H1 (cell line): Measurements from ENCODE around the gene RALA. TPM values are rescaled to one million over a fixed set of nuclear protein-coding genes. Genes with fewer than 3 reads are reported as not detected.

Experiments
- CTCF ChIA-PET: fragments of 300-600 bp; sonication (Branson Sonifier 250); formaldehyde crosslinking; loops from one replicate; lab custom pipeline; 2021; ENCODE audit not compliant: partially characterized antibody; lab: Charles Lee
- POLR2A ChIA-PET: fragments of 300-600 bp; sonication (Branson Sonifier 250); formaldehyde crosslinking; loops from one replicate; lab custom pipeline; 2021; ENCODE audit warnings: inconsistent platforms; ENCODE audit not compliant: partially characterized antibody; lab: Charles Lee
- DNase-seq, 2 experiments: peaks; one replicate each; pipeline versions ENCODE4 v3.0.0 to v3.0.0-alpha.2; 2010 to 2022; ENCODE audit warnings: low spot score in 2 of 2, low read depth in 1 of 2, mixed read lengths in 1 of 2
- FAIRE-seq: peaks from 2 replicates; lab custom pipeline; 2011; peaks lifted over from hg19 to GRCh38; lab: Jason Lieb, UNC
- H2AFZ ChIP-seq: 2 replicates; pipeline ENCODE4 v1.8.1; 2012; ENCODE audit warnings: low read length, inconsistent platforms
- H2AK5ac ChIP-seq: 2 replicates; pipeline ENCODE4 v1.6.1; 2013; ENCODE audit warnings: low read depth, low read length
- H2BK120ac ChIP-seq: replicated peaks from 2 replicates; pipeline ENCODE3; 2013; ENCODE audit warnings: low read depth, low read length, inconsistent platforms
- H2BK12ac ChIP-seq: 2 replicates; pipeline ENCODE4 v1.6.1; 2013; ENCODE audit warnings: low read depth, low read length
- H2BK15ac ChIP-seq: 2 replicates; pipeline ENCODE4 v1.6.1; 2013; ENCODE audit warnings: low read length
- H2BK20ac ChIP-seq: 2 replicates; pipeline ENCODE4 v1.6.1; 2013; ENCODE audit warnings: low read length
- H2BK5ac ChIP-seq: 2 replicates; pipeline ENCODE4 v1.6.1; 2013; ENCODE audit warnings: low read depth, low read length
- H3K14ac ChIP-seq: 2 replicates; pipeline ENCODE4 v1.6.1; 2013; ENCODE audit warnings: inconsistent platforms; ENCODE audit not compliant: insufficient read length
- H3K18ac ChIP-seq: 2 replicates; pipeline ENCODE4 v1.6.1; 2013; ENCODE audit warnings: low read length; ENCODE audit errors: extremely low read depth
- H3K23ac ChIP-seq: 2 replicates; pipeline ENCODE4 v1.6.1; 2013; ENCODE audit warnings: inconsistent platforms; ENCODE audit not compliant: insufficient read length
- H3K23me2 ChIP-seq: 2 replicates; pipeline ENCODE4 v1.6.1; 2013; ENCODE audit warnings: low read depth, low read length
- H3K27ac ChIP-seq: 2 replicates; pipeline ENCODE4 v1.6.1; 2011; ENCODE audit warnings: low read depth, low read length, inconsistent platforms
- H3K27me3 ChIP-seq, 4 experiments: replicated peaks in 1 of 4; 1 replicate in 1 of 4; 2 replicates in 3 of 4; pipeline versions ENCODE4 v1.6.1 to v1.8.1; 2011 to 2013; ENCODE audit warnings: low read length in 3 of 4, mild to moderate bottlenecking in 3 of 4, inconsistent platforms in 2 of 4, mixed read lengths in 2 of 4, moderate library complexity in 1 of 4; ENCODE audit not compliant: control insufficient read depth in 3 of 4, insufficient read depth in 3 of 4; ENCODE audit errors: extremely low read depth in 1 of 4
- H3K36me3 ChIP-seq, 4 experiments: 2 replicates each; pipeline versions ENCODE4 v1.6.1 to v1.8.1; 2011 to 2013; ENCODE audit warnings: mild to moderate bottlenecking in 4 of 4, low read length in 3 of 4, moderate library complexity in 2 of 4, control low read depth in 1 of 4, inconsistent platforms in 1 of 4; ENCODE audit not compliant: insufficient read depth in 4 of 4, control insufficient read depth in 2 of 4
- H3K4ac ChIP-seq: replicated peaks from 2 replicates; pipeline ENCODE3; 2013; ENCODE audit warnings: low read length, low read depth, mixed read lengths, inconsistent platforms; ENCODE audit not compliant: insufficient read length
- H3K4me1 ChIP-seq, 4 experiments: replicated peaks in 1 of 4; 1 replicate in 1 of 4; 2 replicates in 3 of 4; pipeline versions ENCODE4 v1.6.1 to v1.8.1; 2011 to 2013; ENCODE audit warnings: low read length in 3 of 4, inconsistent platforms in 2 of 4, mixed read lengths in 1 of 4; ENCODE audit not compliant: insufficient read depth in 4 of 4, control insufficient read depth in 3 of 4
- H3K4me2 ChIP-seq, 2 experiments: 2 replicates each; pipeline versions ENCODE4 v1.6.1 to v1.8.1; 2011 to 2013; ENCODE audit warnings: low read depth in 2 of 2, low read length in 2 of 2, control low read depth in 1 of 2, inconsistent platforms in 1 of 2, mild to moderate bottlenecking in 1 of 2; ENCODE audit not compliant: insufficient read depth in 1 of 2
- H3K4me3 ChIP-seq, 4 experiments: fragments of 200-600, 300-600 bp in 1 of 4; sonication (generic), shearing (Covaris generic), sonication (Bioruptor Twin) in 1 of 4; 2 replicates each; pipeline versions ENCODE4 v1.5.1 to v1.8.1; 2011 to 2016; ENCODE audit warnings: low read length in 4 of 4, low read depth in 3 of 4, control low read depth in 2 of 4, inconsistent platforms in 2 of 4, mild to moderate bottlenecking in 2 of 4, mixed read lengths in 1 of 4, moderate library complexity in 1 of 4; ENCODE audit not compliant: insufficient read depth in 2 of 4; ENCODE audit errors: extremely low read depth in 1 of 4
- H3K56ac ChIP-seq: replicated peaks from 2 replicates; pipeline ENCODE3; 2013; ENCODE audit warnings: low read depth, mild to moderate bottlenecking, mixed read lengths, low read length, inconsistent platforms; ENCODE audit not compliant: insufficient read length
- H3K79me1 ChIP-seq: 2 replicates; pipeline ENCODE4 v1.6.1; 2013; ENCODE audit warnings: low read depth, low read length, control low read depth
- H3K79me2 ChIP-seq, 2 experiments: 2 replicates each; pipeline versions ENCODE4 v1.6.1 to v1.8.1; 2012 to 2013; ENCODE audit warnings: low read length in 2 of 2, mild to moderate bottlenecking in 2 of 2, inconsistent platforms in 1 of 2; ENCODE audit not compliant: insufficient read depth in 2 of 2, control insufficient read depth in 1 of 2
- H3K9ac ChIP-seq, 4 experiments: replicated peaks in 1 of 4; 1 replicate in 1 of 4; 2 replicates in 3 of 4; pipeline versions ENCODE4 v1.6.1 to v1.8.1; 2011 to 2013; ENCODE audit warnings: low read depth in 3 of 4, low read length in 3 of 4, control low read depth in 2 of 4, mild to moderate bottlenecking in 2 of 4, moderate library complexity in 2 of 4, inconsistent platforms in 1 of 4; ENCODE audit errors: extremely low read depth in 1 of 4
- H3K9me3 ChIP-seq, 2 experiments: 2 replicates each; pipeline versions ENCODE4 v1.6.1 to v1.8.1; 2012 to 2013; ENCODE audit warnings: mild to moderate bottlenecking in 2 of 2, moderate library complexity in 2 of 2, control low read depth in 1 of 2, inconsistent platforms in 1 of 2, low read depth in 1 of 2, low read length in 1 of 2, mixed read lengths in 1 of 2; ENCODE audit not compliant: insufficient read depth in 2 of 2
- H4K20me1 ChIP-seq, 2 experiments: replicated peaks in 1 of 2; 2 replicates each; pipeline versions ENCODE3 to v1.8.1; 2011 to 2013; ENCODE audit warnings: inconsistent platforms in 2 of 2, low read length in 2 of 2, mild to moderate bottlenecking in 1 of 2; ENCODE audit not compliant: insufficient read depth in 2 of 2, control insufficient read depth in 1 of 2
- H4K5ac ChIP-seq: 2 replicates; pipeline ENCODE4 v1.6.1; 2013; ENCODE audit warnings: low read length, low read depth, mixed read lengths, inconsistent platforms; ENCODE audit not compliant: insufficient read length
- H4K8ac ChIP-seq: 2 replicates; pipeline ENCODE4 v1.8.0; 2013; ENCODE audit warnings: mild to moderate bottlenecking, moderate library complexity, low read length, inconsistent platforms; ENCODE audit not compliant: insufficient read depth; ENCODE audit errors: extremely low read depth
- H4K91ac ChIP-seq: replicated peaks from 2 replicates; pipeline ENCODE3; 2013; ENCODE audit warnings: low read length, mixed read lengths, inconsistent platforms; ENCODE audit not compliant: insufficient read length
- BACH1 ChIP-seq: IDR thresholded peaks from 2 replicates; pipeline ENCODE4 v1.6.1; 2012; ENCODE audit warnings: low read length, improper control_type of control experiment
- BCL11A ChIP-seq, 2 experiments: IDR thresholded peaks; one replicate each; pipeline ENCODE4 v1.6.1; 2011; ENCODE audit warnings: low read depth in 2 of 2, low read length in 2 of 2, mild to moderate bottlenecking in 2 of 2
- BRCA1 ChIP-seq: IDR thresholded peaks from 2 replicates; pipeline ENCODE4 v1.6.1; 2012; ENCODE audit warnings: low read depth, low read length, improper control_type of control experiment
- CHD1 ChIP-seq: IDR thresholded peaks from 2 replicates; pipeline ENCODE4 v1.6.1; 2012; ENCODE audit warnings: low read depth, low read length, improper control_type of control experiment
- CHD2 ChIP-seq: IDR thresholded peaks from 2 replicates; pipeline ENCODE4 v1.6.1; 2012; ENCODE audit warnings: low read length, improper control_type of control experiment
- EZH2 ChIP-seq: fragments of 200-600 bp; sonication (generic); IDR thresholded peaks from 2 replicates; pipeline ENCODE4 v1.7.1; 2012; ENCODE audit warnings: low read depth, mild to moderate bottlenecking, moderate library complexity, low read length, inconsistent platforms; ENCODE audit not compliant: severe bottlenecking
- MAX ChIP-seq: IDR thresholded peaks from 2 replicates; pipeline ENCODE4 v1.6.1; 2012; ENCODE audit warnings: inconsistent platforms
- NANOG ChIP-seq: IDR thresholded peaks from 2 replicates; pipeline ENCODE4 v1.6.1; 2011; ENCODE audit warnings: low read length, low read depth, mild to moderate bottlenecking, inconsistent platforms; ENCODE audit not compliant: insufficient read depth, poor library complexity, severe bottlenecking
- POLR2AphosphoS5 ChIP-seq: IDR thresholded peaks from 2 replicates; pipeline ENCODE4 v1.6.1; 2011; ENCODE audit warnings: low read depth, low read length
- TBP ChIP-seq: IDR thresholded peaks from 2 replicates; pipeline ENCODE4 v1.6.1; 2011; ENCODE audit warnings: low read depth, low read length, improper control_type of control experiment
- YY1 ChIP-seq: IDR thresholded peaks from 2 replicates; pipeline ENCODE4 v1.6.1; 2011; ENCODE audit warnings: low read depth, mild to moderate bottlenecking, low read length
- ZNF274 ChIP-seq: IDR thresholded peaks from 2 replicates; pipeline ENCODE4 v1.7.0; 2012; ENCODE audit warnings: low read length, borderline replicate concordance; ENCODE audit errors: extremely low read depth
- WGBS, 2 experiments: shearing (Covaris generic) in 1 of 2; methylation state at CpG; one replicate each; pipeline versions ENCODE4 v1.1.6 to v1.1.7; 2013 to 2015; ENCODE audit warnings: low lambda C conversion rate in 2 of 2, mixed read lengths in 2 of 2, inconsistent platforms in 1 of 2, low coverage in 1 of 2, missing lambda C conversion rate in 1 of 2; ENCODE audit not compliant: insufficient replicate concordance in 2 of 2, insufficient coverage in 1 of 2, insufficient read length in 1 of 2; ENCODE audit errors: extremely low coverage in 1 of 2, missing lambda C conversion rate in 1 of 2; 5-methylcytosine and 5-hydroxymethylcytosine counted together
- polyA plus RNA-seq, 7 experiments: library from polyadenylated mRNA; depleted of rRNA in 3 of 7; stranded (reverse) in 5 of 7; unstranded in 2 of 7; fragments of >200 nt in 5 of 7; fragments of 200-250 nt in 2 of 7; gene quantifications; 1 replicate in 5 of 7; 2 replicates in 1 of 7; 4 replicates in 1 of 7; pipeline versions ENCODE4 v1.2.1 to v1.2.3, GENCODE V29; 2011 to 2013; ENCODE audit warnings: missing spikeins in 2 of 7, mixed read lengths in 2 of 7
- total RNA-seq: library from RNA; stranded (reverse); fragmentation: NEBNext Ultra II Directional; extraction: Animal tissue kit (Norgen Biotek cat#: 25700); gene quantifications from 2 replicates; pipeline ENCODE4 v1.2.1, GENCODE V29; 2021
- TF ChIP-seq, protein P1 (sequence below): IDR thresholded peaks from 2 replicates; pipeline ENCODE4 v1.6.1; 2012; ENCODE audit warnings: inconsistent platforms

Gene RALA
- total and polyA plus RNA-seq, 2 of the 8 experiments (the other 6 are each of a cell fraction or from before 2014, with no cell fraction given): 24.1 to 72.8 TPM

GRCh38 chr7:39709768-39710311 is 86.5 kb downstream of the RALA start:
- Histone ChIP-seq H4K91ac (no peak overlapping the region), H3K4me3 (no peak overlapping the region), H3K27ac (no peak overlapping the region), H2BK20ac (no peak overlapping the region), H2BK15ac (no peak overlapping the region), H2AK5ac (no peak overlapping the region), H3K4me1 (no peaks in the 10 kb centered on the region; a peak in 1 of 7 replicates), H3K4me2 (no peak overlapping the region), H3K14ac (no peak overlapping the region), H3K18ac (no peak overlapping the region), H2AFZ (no peak overlapping the region), H3K27me3 (no peaks in the 10 kb centered on the region; a peak in 1 of 7 replicates), H2BK12ac (no peak overlapping the region), H2BK5ac (no peak overlapping the region), H4K5ac (no peak overlapping the region), H3K36me3 (peaks cover 0 to 8% (median 0%) of the 10 kb centered on the region in 4 experiments; a peak in 2 of 8 replicates), H2BK120ac (no peak overlapping the region), H3K23me2 (no peaks in the 10 kb centered on the region), H3K9ac (no peak overlapping the region), H3K9me3 (peaks cover 12 to 19% of the 10 kb centered on the region in 2 experiments), H3K4ac (no peak overlapping the region), H4K20me1 (no peaks in the 10 kb centered on the region), H3K23ac (no peak overlapping the region), H3K79me2 (no peaks in the 10 kb centered on the region), H3K56ac (no peak overlapping the region), H4K8ac (no peak overlapping the region), H3K79me1 (no peaks in the 10 kb centered on the region)
- 85% methylated on average over 3 of the region's 3 CpGs; no CpG with 5 or more reads in 1 of the 2 experiments for WGBS, 2 experiments
- DNase-seq: no peak
- ChIA-PET POLR2A (interaction anchor here (0.5 to 3.1 kb wide), 6 partner anchors 9 to 1303 kb away, joined by 3 to 13 read pairs (median 3); no protein-coding TSS in a partner anchor), CTCF (interaction anchor here (0.8 to 6.4 kb wide), 5 partner anchors 9 to 130 kb away, joined by 3 to 36 read pairs (median 5); no protein-coding TSS in a partner anchor)
- peak; percentile 28 for FAIRE-seq
- TF ChIP-seq, protein P1, sequence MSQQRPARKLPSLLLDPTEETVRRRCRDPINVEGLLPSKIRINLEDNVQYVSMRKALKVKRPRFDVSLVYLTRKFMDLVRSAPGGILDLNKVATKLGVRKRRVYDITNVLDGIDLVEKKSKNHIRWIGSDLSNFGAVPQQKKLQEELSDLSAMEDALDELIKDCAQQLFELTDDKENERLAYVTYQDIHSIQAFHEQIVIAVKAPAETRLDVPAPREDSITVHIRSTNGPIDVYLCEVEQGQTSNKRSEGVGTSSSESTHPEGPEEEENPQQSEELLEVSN: no peak
- TF ChIP-seq EZH2: no peak
- TF ChIP-seq TBP: no peak
- TF ChIP-seq BCL11A (IDR thresholded peaks at IDR 0.05; ENCODE audit: low read depth in 2 of 2, low read length in 2 of 2): no peak
- TF ChIP-seq POLR2AphosphoS5: no peak
- TF ChIP-seq CHD1: no peak
- no peak for TF ChIP-seq BACH1
- no peak for TF ChIP-seq YY1
- no peak for TF ChIP-seq NANOG
- TF ChIP-seq CHD2: no peak
- TF ChIP-seq ZNF274: no peak
- no peak for TF ChIP-seq MAX
- no peak for TF ChIP-seq BRCA1
